HG02798 (cell line): ENCODE measurements around the gene IFIT3.

ENCODE experiments used
- ATAC-seq: cut with Tn5 transposase; IDR thresholded peaks from one replicate; pipeline ENCODE4 v1.9.1; 2021; ENCODE audit warnings: mild to moderate bottlenecking; ENCODE audit not compliant: unreplicated experiment, poor library complexity

Gene IFIT3

GRCh38 chr10:89382757-89383156, 55.0 kb downstream of the IFIT3 start:
- ATAC-seq, result no peak

GRCh38 chr10:89384474-89385340, 56.9 kb downstream of the IFIT3 start:
- ATAC-seq, result no peak

GRCh38 chr10:89388806-89389205, 61.0 kb downstream of the IFIT3 start:
- no peak for ATAC-seq

GRCh38 chr10:89389254-89389653, 61.5 kb downstream of the IFIT3 start:
- ATAC-seq, result no peak
